COR-L47 (cell line): ENCODE data around the gene KIRREL3.

Source experiments
- DNase-seq: peaks from one replicate; lab custom pipeline; 2025; lab: John Stamatoyannopoulos, UW

Gene KIRREL3

GRCh38 chr11:126704096-126704495, 296.5 kb downstream of the KIRREL3 start:
- no peak for DNase-seq

GRCh38 chr11:126703662-126704061, 296.9 kb downstream of the KIRREL3 start:
- DNase-seq, result no peak

- no peak for DNase-seq
Observed at GRCh38 chr11:126702987-126703386, 297.6 kb downstream of the KIRREL3 start.

GRCh38 chr11:126702165-126702720, 298.3 kb downstream of the KIRREL3 start:
- DNase-seq, result no peak

GRCh38 chr11:126701520-126701897, 299.1 kb downstream of the KIRREL3 start:
- no peak for DNase-seq

GRCh38 chr11:126700768-126701519, 299.6 kb downstream of the KIRREL3 start:
- DNase-seq, result no peak

GRCh38 chr11:126698576-126698975, 302.0 kb downstream of the KIRREL3 start:
- no peak for DNase-seq

GRCh38 chr11:126697936-126698335, 302.6 kb downstream of the KIRREL3 start:
- no peak for DNase-seq

- no peak for DNase-seq
Observed at GRCh38 chr11:126696982-126697381, 303.6 kb downstream of the KIRREL3 start.

- no peak for DNase-seq
Observed at GRCh38 chr11:126695293-126695692, 305.3 kb downstream of the KIRREL3 start.

GRCh38 chr11:126694065-126694625, 306.4 kb downstream of the KIRREL3 start:
- DNase-seq, result no peak

- no peak for DNase-seq
Observed at GRCh38 chr11:126687477-126687876, 313.1 kb downstream of the KIRREL3 start.

GRCh38 chr11:126686938-126687337, 313.6 kb downstream of the KIRREL3 start:
- no peak for DNase-seq

GRCh38 chr11:126683766-126684728, 316.5 kb downstream of the KIRREL3 start:
- DNase-seq, result no peak

GRCh38 chr11:126682590-126682989, 318.0 kb downstream of the KIRREL3 start:
- DNase-seq, result no peak

GRCh38 chr11:126680700-126681099, 319.9 kb downstream of the KIRREL3 start:
- no peak for DNase-seq

- DNase-seq, result no peak
Observed at GRCh38 chr11:126680131-126680530, 320.4 kb downstream of the KIRREL3 start.

GRCh38 chr11:126679033-126679432, 321.5 kb downstream of the KIRREL3 start:
- no peak for DNase-seq

- DNase-seq, result no peak
Observed at GRCh38 chr11:126676536-126676935, 324.0 kb downstream of the KIRREL3 start.

GRCh38 chr11:126673319-126673718, 327.3 kb downstream of the KIRREL3 start:
- DNase-seq, result no peak

GRCh38 chr11:126669416-126669815, 331.2 kb downstream of the KIRREL3 start:
- DNase-seq, result no peak

GRCh38 chr11:126664643-126665042, 335.9 kb downstream of the KIRREL3 start:
- no peak for DNase-seq
